Keratinocyte (primary cell): ENCODE data around the gene EXOC6B.

Experiments used
- EZH2 ChIP-seq: IDR thresholded peaks from one replicate; pipeline ENCODE4 v1.6.1; 2012; ENCODE audit warnings: inconsistent platforms, mild to moderate bottlenecking, low read length, moderate library complexity
- TF ChIP-seq, protein P1 (sequence below), 3 experiments: IDR thresholded peaks in 1 of 3; conservative IDR thresholded peaks in 1 of 3; optimal IDR thresholded peaks in 1 of 3; 2 replicates in 2 of 3; 3 replicates in 1 of 3; pipeline versions ENCODE3 to v1.5.1; 2011; ENCODE audit warnings: low read length in 3 of 3, mild to moderate bottlenecking in 3 of 3, moderate library complexity in 2 of 3, control low read depth in 1 of 3, inconsistent platforms in 1 of 3; ENCODE audit not compliant: insufficient read depth in 2 of 3; ENCODE audit errors: extremely low read depth in 1 of 3

DNA sequence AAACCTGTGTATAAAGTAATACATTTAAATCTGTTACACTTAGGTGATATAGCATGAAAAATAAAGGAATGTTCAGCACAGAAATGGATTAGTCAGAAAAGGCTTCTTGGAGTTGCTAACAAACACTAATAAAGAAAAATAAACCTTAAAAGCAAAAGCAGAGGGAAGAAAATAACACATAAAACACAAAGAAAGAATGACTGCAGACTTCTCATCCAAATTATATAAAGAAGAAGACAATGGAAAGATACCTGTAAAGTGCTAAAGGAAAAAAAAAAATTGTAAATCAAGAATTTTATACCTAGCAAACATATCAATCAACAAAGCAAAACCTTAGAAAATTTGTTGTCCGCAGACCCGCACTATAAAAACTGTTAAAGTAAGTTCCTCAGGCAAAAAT, 63.6 kb downstream of the EXOC6B start:
- TF ChIP-seq, protein P1, sequence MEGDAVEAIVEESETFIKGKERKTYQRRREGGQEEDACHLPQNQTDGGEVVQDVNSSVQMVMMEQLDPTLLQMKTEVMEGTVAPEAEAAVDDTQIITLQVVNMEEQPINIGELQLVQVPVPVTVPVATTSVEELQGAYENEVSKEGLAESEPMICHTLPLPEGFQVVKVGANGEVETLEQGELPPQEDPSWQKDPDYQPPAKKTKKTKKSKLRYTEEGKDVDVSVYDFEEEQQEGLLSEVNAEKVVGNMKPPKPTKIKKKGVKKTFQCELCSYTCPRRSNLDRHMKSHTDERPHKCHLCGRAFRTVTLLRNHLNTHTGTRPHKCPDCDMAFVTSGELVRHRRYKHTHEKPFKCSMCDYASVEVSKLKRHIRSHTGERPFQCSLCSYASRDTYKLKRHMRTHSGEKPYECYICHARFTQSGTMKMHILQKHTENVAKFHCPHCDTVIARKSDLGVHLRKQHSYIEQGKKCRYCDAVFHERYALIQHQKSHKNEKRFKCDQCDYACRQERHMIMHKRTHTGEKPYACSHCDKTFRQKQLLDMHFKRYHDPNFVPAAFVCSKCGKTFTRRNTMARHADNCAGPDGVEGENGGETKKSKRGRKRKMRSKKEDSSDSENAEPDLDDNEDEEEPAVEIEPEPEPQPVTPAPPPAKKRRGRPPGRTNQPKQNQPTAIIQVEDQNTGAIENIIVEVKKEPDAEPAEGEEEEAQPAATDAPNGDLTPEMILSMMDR (optimal IDR thresholded peaks at IDR 0.05 in 1 of 3, IDR thresholded peaks at IDR 0.05 in 1 of 3, conservative IDR thresholded peaks at IDR 0.05 in 1 of 3; ENCODE audit: extremely low read depth in 1 of 3, insufficient read depth in 2 of 3, low read length in 3 of 3), result no peak
- TF ChIP-seq EZH2, result no peak
